ENCODE results near the gene ZNF35.

Gene ZNF35

GRCh38 chr3:44685128-44685800, 36.7 kb downstream of the ZNF35 start:
- peak; percentile 54 for DNase-seq
- peak; percentile 46 for ATAC-seq

- no peak for ATAC-seq
- no peak for DNase-seq
Observed at GRCh38 chr3:44687898-44688297, 39.4 kb downstream of the ZNF35 start.
